HG02970 (cell line): Measurements from ENCODE around the gene GSDMA.

Source experiments
- ATAC-seq: cut with Tn5 transposase; IDR thresholded peaks from one replicate; pipeline ENCODE4 v1.9.1; 2021; ENCODE audit warnings: mild to moderate bottlenecking, moderate library complexity, moderate number of reproducible peaks; ENCODE audit not compliant: unreplicated experiment, low FRiP score

The GSDMA gene, protein sequence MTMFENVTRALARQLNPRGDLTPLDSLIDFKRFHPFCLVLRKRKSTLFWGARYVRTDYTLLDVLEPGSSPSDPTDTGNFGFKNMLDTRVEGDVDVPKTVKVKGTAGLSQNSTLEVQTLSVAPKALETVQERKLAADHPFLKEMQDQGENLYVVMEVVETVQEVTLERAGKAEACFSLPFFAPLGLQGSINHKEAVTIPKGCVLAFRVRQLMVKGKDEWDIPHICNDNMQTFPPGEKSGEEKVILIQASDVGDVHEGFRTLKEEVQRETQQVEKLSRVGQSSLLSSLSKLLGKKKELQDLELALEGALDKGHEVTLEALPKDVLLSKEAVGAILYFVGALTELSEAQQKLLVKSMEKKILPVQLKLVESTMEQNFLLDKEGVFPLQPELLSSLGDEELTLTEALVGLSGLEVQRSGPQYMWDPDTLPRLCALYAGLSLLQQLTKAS

DNA sequence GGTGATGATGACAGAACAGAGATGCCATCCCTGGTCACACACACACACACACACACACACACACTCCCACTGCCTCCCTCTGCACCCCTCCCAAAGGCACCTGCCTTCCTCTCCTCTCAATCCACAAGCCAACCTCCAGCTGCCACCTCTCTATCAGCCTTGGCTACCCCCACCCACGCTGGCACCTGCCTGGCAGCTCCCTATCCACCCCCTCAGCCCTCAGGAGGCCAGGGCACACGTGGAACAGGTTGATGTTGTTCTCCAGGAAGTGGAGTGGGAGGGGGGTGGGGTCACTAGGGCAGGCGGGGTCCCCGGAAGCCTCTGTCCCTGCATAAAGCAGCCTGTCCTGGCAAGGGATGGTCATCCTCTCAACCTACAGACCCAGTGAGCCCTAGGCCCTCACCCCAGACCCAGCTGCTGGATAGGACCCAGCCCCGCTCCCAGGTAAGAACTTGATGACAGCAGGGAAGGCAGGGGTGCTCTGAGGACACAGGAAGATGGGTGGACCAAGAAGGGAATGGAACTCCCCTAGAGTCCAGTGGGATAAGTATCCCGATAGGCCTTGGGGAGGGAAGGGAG lies at the start of gene GSDMA:
TSS of gene GSDMA (plus strand) at position 363 of the 579 bp plus-strand sequence. CDS start 2,684 bp downstream, outside the sequence.
- no peak for ATAC-seq

DNA sequence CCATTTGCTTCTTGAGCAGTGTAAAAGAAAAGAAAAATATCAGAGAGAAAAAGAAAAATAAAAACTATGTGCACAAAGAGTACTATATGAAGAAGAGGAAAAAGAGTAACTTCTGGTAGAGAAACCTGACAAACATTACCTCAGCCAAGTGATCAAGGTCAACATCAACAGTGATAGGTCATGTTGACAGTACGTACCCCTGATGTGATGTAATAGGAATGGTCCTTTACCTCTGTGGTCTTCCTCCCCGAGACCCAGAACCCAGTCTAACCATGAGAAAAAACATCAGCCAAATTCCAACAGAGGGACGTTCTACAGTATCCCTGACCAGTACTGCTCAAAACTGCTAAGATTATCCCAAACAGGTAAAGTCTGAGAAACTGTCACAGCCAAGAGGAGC lies 48.8 kb upstream of the GSDMA start:
- ATAC-seq = no peak

DNA sequence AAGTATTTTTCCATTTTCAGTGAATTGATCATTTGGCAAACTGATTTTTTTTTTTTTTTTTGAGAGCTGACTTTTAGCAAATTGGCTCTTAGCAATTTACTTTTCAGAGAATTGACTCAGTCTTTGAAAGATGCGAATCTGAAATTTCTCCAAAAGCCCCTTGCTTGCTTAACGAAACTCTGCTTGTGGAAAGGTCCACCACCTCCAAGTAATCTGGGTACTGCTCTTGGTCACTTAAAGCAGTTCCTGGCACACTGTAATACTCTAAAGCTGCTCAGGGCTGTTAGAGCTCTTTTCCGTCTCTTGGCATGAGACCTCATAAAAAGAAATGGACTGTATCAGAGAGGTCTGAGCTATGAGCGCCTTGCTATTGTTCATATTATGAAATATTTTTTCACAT lies 47.2 kb upstream of the GSDMA start:
- ATAC-seq = no peak

DNA sequence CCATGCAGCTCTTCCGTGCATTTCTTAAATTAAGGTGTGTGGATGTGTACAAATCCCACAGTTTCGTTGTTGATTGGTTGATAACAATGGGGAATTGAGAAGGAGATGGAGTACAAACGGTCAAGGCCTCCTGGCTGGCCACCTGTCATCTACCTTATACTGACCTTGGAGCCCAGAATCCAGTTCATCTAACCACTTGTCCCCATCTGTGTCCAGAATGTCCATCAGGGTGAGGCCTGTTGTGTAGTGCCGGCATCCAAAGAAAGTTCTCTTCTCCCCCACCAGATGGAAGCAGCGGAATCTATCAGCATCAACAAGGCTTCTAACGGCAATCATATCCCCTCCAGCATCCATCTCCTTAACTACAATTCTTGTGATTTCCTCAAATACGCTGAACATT lies 45.9 kb upstream of the GSDMA start:
- no peak for ATAC-seq

DNA sequence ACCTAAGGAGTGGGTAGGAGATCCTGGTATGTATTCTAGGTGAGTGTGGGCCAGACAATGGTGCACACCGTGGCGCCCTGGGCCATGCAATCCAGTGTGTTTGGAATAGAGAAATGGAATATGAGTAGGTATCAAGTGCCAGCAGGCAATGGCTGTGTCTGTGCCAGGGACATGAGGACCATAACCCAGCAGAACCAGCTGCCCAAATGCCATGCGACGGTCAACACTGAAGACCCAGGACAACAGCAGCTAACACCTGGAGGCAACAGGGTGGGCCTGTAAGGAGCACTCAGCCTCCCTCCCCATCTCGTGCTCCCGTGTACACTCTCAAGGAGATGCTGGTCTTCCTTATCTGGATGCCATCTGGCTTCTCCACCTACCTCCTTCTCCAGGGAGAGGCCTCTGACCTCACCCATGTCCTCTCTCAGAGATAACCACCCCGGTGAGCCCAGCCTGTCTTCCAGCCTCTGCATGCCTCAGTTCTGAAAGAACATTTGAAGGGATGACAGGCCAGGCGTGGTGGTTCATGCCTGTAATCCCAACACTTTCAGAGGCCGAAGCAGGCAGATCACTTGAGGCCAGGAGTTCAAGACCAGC lies 43.6 kb upstream of the GSDMA start:
- ATAC-seq = no peak

DNA sequence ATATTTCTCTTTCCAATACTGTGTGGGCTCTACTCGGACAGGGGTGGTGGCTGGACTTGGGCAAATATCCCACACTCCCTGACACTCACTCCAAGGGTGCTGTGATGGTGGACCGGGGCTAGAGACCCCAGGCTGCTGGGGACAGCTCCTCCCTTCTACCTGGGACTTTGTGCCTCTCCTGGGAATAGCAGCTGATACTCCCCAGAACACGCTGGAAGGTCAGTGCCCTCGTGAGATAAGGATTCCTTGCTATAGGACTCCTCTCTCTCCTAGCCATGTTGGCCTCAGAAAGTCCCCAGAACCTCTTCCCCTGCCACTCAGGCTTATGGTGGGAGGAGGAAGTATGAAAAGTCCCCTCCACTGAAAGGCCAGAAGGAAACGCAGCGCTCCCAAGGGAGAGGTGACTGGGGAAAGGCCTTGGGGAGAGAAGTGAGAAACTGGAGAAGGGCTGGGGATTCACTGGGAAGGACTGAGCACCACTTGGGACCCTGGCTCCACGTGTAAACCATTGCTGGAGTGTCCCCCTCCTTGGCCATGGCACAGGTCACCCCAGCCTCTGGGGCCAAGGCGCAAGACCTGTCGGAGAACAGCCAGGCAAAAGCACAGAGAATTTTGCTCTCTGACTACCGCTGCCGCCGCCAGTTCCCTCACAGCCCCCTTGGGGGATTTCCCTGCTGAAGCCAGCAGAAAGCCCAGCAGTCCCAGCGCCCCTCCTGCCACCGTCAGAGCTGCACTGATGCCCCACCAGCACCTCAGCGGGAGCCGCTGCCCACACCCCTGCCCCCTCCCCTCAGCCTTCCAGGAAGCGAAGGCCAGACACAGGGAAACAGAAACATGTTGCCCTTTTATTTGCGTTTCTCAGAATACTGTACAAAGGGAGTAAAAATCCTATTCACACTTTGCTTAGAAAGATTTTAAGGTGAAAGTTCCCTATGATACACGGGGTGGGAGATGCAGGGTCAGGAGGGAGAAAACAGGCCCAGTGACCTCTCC lies 42.3 kb upstream of the GSDMA start:
- ATAC-seq = no peak

DNA sequence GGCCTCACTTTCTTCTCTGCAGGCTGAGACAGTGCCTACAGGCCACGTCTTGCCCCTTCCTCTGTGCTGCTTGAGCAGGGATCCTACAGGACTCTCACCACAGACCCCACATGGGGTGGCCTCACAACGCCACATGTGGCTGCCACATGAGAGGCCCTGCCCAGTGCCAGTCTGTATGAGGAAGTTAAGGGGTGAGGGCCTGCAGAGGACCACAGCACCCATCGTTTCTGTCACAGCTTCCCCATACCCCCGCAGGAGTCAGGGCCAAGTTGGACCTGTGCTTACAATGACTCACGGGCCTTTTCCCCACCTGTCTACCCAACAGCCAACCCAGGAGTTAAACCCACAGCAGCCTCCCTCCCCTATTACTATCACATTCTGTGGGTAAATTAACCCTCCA lies 41.5 kb upstream of the GSDMA start:
- ATAC-seq = no peak

DNA sequence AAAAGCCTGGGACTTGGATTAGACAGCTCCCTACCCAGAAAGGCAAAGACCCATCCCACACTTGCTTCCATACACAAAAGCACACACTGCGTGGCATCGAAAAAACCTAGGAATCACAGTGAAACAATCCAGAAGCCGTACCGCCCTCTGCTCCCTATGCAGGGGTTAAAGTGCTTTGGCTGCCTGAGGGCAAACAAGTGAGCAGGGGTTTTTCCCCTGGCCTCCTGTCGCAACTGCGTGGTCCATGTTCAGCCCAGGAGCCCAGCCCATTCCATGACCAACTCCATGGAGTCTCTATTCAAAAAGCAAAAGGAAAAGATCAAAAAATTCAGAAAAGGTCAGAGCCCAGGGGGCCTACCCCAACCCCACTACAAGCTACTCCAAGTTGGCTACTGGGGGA lies 40.8 kb upstream of the GSDMA start:
- no peak for ATAC-seq

DNA sequence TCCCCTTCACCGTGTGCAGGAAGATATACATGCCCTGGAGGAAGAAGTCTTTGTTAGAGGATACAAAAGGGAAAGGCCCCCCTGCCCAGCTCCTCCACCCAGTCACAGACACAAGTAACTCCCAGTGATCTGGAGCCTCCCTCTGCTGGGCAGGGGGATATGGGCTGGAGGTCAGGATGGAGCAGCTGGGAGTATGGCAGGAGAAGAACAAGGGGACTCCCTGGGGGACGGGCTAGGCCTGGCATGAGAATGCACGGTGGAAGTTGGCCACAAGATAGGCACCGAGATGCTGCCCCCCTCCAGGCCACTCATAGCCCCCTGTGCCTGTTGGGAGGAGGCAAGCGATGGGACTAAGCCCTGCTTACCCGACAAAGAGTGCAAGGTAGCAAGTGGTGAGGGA lies 39.6 kb upstream of the GSDMA start:
- ATAC-seq = no peak

DNA sequence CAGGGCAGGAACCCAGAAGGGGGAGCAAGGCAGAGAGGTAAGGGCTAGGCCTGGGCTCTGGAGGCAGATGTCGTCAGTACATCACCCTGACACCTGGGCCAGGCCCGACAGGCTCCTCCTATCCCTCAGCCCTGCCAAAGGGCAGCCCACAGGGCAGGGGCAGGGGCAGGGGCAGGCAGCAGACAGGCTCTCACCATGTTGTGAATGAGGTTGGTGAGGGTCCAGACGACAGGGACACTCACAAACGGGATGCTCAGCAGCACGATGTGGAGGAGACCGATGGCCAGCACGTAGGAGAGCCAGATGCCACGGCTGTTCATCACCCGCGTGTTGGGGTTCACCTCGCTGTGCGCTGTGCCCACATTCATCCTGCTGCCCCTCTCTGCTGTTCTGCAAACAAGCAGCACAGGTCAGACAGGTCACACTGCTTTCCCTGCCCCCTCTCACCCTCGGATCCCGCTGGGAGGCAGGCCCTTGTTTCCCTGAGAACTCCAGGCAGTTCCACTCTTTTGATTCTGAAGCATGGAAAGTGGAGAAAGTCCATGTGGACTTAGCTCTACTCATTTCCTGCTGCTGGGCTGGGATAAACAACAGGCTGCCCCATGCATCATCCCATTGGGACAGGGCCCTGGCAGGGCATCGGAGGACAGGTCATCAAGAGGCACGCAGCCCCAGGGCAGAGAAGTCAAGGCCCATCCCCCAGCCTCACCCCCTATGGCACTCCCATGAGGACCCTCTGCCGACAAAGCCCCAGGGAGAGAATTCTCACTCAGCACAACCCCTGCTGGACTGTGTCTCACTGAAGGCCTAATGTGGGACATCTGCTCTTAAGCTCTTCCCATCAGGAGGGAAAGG lies 38.7 kb upstream of the GSDMA start:
- no peak for ATAC-seq

DNA sequence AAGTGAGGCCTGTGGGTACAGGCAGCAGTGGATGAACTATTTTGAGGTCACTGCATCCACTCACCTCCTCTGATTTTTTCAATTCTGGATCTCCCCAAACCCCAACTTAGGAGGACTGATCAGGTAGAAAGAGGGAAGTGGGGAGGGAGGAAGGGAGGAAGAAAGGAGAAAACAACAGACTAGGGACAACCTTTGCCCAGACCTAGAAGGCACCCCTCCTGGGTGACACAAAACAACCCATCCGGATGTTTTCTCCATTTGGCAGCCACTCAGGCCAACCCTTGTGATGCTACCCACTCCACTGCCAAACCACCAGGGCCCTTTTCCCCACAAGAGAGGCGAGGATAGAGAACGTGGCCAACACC lies 38.1 kb upstream of the GSDMA start:
- no peak for ATAC-seq

DNA sequence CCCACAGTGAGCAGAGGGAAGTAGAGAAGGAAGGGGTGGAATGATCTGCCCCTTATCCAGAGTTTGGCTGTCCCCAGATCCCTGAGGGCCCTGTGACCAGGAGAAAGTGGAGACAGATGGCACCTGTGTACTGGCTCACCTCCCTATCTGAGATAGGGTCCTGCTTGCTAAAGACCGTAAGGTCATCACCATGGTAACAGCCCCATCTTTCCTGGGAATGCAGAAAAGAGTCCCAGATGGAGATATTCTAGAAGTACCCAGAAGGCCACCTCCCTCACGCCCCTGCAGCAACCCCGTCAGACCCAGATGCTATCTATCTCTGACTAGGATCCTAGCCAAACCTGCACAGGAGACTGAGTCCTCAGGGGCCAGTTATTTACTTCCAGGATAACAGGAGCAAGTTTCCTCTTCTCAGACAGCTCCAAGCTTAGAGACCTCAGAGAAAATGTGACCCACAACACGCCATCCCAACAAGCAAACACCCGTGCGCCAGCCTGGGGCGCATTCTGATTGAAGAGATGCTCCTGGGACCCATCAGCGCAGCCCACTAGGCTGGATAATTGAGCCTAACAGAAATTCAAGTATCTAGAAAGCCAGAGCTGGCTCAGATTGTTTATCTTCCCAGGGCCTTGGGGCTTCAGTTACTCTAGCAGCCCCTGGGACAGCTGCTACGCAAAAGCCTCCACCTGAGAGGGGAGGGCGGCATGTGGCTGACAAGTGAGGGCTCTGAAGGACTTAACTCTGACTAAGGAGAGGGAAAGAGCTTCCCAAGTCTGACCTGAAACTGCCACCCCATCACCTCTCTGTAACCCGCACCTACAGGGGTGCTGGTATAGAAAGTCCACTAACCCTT lies 37.3 kb upstream of the GSDMA start:
- no peak for ATAC-seq

DNA sequence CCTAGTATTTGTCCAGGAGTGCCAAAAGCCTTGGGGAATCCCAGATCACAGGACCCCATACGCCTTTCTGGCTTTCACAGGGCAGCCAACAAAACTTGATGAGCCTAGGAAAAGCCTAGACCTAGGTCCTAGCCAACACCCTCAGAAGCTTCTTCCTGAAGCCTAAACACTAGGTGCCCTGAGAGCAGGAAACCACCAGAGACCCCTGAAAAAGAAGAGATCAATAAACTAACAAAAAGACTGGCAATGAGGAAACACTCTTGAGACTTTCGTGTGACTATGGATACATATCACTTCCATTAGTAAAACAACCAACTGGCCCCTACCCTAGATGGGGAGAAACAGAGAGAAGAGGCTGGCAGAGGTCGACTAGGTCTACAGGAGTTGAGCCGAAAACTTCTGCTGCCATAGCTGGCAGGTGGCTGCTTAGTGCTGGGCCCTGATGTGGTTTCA lies 36.6 kb upstream of the GSDMA start:
- ATAC-seq = no peak

DNA sequence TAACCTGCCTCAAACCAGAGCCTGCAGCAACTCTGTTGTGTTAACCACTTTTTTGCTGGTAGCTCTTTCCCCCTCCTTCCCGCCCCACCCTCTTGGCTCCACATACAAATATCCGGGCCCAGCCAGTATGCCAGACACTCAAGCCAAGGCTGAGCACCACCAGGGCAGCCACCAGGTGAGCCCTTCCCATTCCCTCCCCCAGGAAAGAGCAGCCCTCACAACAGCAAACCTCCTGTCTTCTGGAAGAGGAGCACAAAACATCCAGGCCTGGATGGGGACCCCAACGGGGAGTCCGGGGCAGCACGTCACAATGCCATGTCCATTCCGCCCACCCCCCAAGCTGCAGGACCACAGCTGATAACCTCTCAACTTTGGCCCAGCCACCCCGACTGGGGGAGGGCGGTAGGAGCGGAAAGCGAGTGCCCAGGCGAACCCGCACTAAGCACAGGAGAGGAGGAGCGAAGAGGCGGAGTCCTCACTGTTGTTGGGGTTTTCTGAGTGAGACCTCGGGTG lies 36.2 kb upstream of the GSDMA start:
- ATAC-seq = peak; percentile 5

DNA sequence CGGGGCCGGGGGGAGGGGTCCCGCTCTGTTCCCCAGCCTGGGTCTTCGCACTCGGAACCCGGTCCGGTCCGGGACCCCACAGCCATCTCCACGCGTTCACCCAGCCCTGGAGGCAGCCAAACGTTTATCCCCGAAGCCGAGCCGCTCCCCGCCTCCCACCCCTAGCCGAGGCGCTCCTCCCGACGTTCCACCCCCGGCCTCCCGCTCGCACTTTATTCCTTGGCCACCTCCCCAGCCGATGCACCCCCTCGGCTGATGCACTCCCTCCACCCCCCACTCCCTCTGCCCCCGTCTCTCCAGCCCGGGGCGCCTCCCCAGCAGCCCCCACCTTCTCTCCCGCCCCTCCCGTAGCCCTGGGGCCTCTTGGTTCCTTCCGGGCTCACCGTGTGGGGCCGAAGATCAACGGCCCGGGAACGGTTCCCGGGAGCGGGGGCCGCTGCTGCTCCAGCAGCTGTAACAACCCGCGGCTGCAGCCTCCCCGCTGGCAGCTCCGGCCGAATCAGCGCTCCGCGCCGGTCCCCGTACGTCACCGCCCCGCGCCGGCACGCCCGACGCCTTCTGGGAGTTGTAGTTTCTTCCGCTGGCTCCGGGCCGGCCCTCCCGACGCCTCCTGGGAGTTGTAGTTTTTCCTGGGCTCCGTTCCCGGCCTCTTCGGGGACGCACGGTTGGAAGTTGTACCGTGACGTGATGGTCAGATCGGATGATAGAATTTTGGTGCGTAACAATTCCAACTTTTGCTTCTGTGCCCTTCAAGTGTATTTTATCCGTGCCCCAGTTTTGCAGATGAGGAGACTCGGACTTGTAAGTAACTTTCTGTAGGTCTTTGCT lies 35.5 kb upstream of the GSDMA start, which contains the start of the genes LRRC3C and ORMDL3:
TSS of gene LRRC3C (plus strand) at position 632 of the 828 bp plus-strand sequence. CDS start 13,792 bp downstream, outside the sequence.
TSS of gene ORMDL3 (minus strand) at position 501 of the 828 bp plus-strand sequence. CDS start 3,398 bp downstream, outside the sequence.
- peak; percentile 77 for ATAC-seq

DNA sequence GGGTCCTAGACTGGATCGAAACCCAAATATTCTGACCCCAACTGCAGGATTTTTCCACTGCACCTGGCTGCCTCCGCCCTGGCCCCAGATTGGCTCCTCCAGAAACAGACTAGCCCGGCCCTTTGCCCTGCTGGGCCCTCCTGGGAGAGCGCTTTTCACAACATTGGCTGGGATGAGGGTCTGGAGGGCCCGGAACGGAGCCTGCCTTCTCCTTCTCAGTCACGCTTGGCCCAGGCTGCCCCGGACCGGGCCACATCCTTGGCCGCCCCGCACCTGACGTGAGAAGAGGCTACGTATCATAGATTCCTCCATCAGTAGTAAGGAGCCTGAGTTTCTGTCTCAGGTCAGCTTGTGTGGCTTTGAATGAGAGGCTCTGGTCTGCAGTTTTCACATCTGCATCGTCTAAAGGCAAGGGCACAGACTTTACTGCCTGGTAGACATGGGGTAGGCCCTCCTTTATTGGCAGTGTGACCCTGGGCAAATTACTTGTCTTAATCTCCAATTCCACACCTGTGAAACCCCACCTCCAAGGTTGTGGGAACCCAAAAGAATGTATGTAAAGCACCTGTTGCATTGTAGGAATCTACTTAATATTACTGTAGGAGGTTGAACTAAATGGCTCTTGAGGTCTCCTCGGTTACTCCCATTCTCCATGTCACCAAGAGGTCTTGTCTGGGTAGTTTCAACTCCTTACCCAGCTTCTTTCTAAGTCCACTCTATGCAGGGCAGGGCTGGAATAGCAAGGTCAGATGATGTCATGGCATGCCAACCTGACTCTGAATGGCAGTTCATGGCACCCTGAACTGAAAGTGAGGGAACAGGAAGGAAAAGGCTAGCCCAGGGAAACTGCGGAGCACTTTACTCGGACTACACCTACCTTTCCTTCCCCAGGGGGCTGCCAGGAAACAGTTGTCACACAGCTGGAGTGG lies 34.6 kb upstream of the GSDMA start:
- peak; percentile 13 for ATAC-seq
